Caki2 (cell line): ENCODE measurements around the gene RELN. TPM values are rescaled to one million over a fixed set of nuclear protein-coding genes. Genes with fewer than 3 reads are reported as not detected.
"Not testable (repeated sequence)": the region's sequence is repeated elsewhere in the genome, so short reads cannot be mapped to it uniquely, and the experiment has no call there.

Source experiments
- DNase-seq: peaks from one replicate; pipeline ENCODE4 v3.0.0-alpha.2; 2015; ENCODE audit warnings: low read depth
- in situ Hi-C: cut with HindIII; loops from 2 replicates; pipeline ENCODE4 v1.10.0; 2016; ENCODE audit warnings: low sequenced_read_pairs, low pct_unique_long_range_greater_than_20kb, mixed read lengths
- total RNA-seq: library from RNA; depleted of rRNA; stranded (reverse); fragments of >200 nt; shearing (Covaris generic); gene quantifications from 2 replicates; pipeline ENCODE4 v1.2.3, GENCODE V29; 2014; ENCODE audit warnings: low replicate concordance

RELN gene
- total RNA-seq, 1 experiment from 2014 or later = 17.8 TPM

DNA sequence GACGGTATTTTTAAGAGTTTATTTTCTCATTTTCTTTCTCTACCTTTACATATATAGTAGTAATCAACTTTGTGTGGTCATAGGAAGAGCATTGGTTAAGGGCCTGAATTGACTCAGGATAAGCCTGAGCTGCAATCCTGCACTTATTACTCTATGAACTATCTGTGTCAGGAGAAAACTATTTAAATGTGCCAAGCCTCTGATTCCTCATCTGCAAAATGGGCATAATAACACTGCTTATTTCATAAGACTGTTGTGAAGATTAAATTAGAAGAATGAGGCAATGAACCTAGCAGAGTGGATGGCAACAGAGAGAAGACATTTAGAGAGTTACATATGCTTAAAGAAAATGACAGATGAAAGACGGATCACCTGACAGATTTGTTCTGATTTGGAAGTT, 175.5 kb downstream of the RELN start:
- DNase-seq = no peak
- in situ Hi-C loops = no loop called here

DNA sequence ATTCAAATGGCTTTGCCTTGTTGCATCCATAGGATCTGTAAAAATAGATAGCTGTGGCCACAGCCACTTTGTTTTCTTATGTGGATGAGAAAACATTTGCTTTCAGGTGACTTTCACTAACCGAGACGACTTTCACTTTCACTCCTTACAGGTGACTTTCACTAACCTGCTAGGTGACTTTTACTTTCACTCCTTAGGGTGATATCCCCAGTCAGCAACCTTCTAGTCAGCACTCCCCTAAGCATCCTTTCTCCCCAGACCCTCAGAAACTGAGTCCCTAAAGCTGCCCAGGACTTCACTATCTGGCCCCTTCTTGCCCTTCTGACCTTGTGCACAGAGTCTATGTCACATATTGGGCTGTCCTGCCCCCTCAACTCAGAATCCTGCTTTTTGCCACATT, 177.5 kb downstream of the RELN start:
- in situ Hi-C loops = no loop called here
- peak; percentile 27 for DNase-seq

DNA sequence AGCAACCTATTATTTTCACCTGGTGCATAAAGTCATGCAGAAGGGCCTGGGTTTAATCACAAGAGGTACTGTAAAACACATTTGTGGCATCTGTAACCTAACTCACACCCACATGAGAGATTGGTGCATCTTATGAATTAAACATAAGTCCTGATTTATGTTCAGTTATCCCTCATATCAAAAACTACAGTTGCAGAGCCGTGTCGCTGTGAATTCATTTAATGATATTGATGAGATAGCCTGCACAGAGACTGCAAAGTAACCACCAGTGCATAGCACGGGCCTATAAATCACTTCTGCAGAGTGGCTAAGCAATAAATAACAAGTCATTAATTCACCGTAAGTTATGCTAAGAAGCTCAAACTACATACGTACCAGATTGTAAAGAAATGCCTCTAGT, 178.2 kb downstream of the RELN start:
- peak; percentile 64 for DNase-seq
- in situ Hi-C loops = no loop called here

DNA sequence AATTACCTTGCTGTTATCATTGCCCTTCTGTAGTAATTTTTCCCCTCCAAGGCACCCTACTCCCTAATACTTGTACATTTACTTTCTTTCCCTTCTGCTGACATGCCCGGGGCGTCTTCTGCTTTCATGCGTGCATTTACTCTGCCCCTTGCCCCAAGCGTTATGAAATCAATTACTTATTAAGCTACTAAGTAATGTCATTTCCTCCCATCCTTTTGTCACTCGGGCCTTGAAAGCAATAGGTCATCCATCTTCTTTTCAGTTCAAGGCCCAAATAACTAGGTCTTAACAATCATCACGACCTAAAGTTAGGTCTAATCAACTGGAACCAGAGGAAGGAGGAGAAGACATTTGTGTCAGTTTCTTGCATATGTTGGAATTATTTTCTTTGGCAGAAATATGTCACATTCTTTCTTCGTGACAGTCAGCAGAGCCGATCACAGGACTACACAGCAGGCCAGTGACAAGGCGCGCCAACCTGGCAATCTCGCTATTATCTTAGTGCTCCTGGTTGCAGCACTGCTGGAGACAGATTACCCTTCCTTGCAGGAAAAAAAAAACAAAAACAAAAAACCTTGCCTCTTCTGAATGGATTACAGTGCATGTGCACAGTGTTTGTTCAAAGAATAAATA, 179.2 kb downstream of the RELN start:
- in situ Hi-C loops = no loop called here
- DNase-seq = peak; percentile 99

DNA sequence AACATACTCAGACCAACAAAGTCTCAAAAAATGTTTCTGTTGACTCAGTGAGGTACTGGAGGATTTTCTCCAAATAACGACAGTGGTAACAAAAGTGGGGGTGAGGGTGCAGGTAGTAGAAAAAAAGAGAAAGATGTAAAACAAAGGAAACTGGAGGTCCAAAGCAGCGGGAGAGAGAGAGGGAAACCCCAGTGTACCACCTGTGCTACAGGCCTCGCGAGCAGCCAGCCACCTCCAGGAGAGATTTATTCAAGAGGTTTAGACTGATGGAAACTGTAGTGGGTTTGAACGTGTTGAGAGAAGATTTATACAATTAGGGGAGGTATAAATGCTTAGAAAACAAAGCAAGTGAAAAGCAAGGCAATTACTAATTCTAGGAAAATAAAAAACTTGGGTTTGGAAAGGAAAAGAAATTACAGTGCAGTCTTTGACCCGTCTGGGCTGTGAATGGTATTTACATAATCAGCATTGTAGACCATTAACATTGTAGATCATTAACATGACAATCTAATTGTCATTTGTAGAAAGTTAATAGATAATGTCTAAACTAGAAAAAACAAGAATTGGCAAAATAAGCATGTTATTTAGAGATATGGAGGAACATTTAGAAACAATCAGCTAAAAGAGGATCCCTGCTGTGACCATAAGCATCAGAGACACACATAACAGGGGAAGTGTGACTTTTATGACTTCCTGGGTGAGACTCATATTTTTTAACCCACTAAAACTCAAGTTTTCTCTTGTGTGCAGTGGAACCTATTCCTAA, 180.0 kb downstream of the RELN start:
- in situ Hi-C loops = no loop called here
- peak; percentile 83 for DNase-seq

DNA sequence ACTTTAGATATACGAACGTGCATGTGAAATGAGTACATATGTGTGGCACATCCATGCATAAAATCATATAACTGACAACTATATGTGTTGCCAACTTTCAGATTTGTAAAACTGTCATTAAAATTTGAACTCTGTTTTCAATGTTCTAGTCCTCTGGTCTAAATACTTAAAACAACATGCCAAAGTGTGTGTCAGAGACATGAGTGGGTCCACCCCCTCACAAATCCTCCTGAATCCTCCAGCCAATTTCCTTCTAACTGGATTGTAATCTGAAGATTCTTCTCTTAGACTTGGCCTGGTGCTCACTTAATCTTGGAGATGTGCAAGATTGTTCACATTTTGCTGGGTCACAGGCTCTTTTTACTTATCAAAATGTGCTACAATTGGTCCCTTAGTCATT, 184.1 kb downstream of the RELN start:
- in situ Hi-C loops = no loop called here

DNA sequence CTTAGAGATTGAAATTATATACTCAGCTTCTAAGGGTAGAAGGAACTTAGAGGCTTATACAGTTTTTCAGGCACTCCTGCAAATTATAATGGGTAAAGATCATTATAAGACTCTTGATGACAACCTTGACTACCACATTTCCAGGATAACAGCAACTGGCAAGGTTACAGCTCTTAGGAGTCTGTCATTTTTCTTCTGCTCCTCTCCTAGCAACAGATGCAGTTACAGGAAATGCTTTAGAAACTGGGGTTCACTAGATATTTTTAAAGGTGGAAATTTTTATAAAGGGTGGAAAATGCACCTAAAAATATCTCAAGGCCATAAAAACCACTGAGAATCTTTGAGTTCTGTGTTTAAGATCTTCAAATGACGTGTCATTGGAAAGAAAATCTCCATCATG, 185.8 kb downstream of the RELN start:
- DNase-seq = no peak
- in situ Hi-C loops = no loop called here

More for the DNA sequence above, 184.1 kb downstream of the RELN start:
- DNase-seq = no peak

DNA sequence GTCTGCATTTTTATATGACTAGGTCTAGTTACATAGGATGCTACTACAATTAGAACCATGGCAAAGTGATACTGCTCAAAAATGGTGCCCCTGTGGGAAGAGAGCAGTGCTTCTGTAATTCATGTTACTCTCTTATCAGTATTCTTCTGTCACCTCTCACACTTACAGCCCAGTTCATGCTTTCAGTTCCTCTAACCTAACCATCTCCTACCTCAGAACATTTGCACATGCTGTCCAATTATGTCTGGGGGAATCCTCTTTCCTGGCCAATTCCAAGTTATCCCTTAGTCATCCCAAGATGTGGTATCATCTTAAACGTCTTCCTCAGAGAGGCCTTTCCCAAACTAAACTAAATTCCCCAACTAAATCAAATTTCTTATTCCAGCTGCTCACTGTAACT, 190.2 kb downstream of the RELN start:
- no peak for DNase-seq
- in situ Hi-C loops = no loop called here

DNA sequence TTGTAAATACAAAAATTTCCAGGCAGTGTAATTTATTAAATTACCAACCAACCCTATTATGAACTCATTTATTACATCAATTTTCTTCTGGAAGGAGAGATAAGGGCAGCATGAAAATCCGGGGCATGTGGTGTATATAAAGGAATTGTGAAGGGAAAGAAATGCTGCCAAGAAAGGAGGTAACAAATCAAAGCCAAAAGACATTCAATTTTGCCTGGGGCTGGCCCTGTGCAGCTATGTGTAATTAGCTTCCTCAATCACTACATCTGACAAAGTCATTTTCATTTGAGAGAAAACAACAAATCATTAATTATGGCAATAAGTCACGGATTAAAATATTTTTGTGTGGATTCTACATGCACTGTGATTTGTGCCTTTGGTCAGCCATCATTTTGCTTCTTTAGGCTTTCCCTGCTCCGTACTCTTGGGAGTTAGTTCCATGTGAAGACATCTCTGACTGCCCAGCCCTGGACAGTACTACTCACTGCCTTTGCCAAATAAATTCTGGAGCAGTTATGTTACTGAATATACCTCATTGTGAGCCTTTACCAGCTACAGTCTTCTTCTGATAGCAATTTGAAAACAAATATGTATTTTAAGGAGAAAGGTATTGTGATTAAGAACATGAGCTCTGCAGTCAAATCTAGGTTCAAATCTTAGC, 191.7 kb downstream of the RELN start:
- in situ Hi-C loops = no loop called here
- no peak for DNase-seq

DNA sequence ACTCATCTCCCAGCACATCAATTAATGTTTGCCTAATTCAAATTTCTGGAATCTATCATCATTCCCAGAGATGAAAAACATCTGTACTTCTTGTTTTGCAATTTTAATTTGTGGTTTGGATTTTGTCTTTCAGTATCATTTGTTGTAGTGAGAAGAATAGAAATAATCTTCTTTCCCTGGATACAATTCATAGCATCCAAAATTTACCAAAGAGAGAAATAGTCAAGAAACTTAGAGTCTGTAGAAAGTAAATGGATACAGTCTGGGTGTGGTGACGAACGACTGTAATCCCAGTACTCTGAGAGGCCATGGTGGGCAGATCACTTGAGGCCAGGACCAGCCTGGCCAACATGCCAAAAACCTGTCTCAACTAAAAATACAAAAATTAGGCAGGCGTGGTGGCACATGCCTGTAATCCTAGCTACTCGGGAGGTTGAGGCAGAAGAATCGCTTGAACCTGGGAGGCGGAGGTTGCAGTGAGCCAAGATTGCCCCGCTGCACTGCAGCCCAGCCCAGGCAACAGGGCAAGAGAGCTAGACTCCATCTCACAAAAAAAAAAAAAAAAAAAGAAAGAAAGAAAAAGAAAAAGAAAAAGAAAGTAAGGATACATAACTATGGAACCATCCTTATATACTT, 193.0 kb downstream of the RELN start:
- DNase-seq = no peak
- in situ Hi-C loops = no loop called here

DNA sequence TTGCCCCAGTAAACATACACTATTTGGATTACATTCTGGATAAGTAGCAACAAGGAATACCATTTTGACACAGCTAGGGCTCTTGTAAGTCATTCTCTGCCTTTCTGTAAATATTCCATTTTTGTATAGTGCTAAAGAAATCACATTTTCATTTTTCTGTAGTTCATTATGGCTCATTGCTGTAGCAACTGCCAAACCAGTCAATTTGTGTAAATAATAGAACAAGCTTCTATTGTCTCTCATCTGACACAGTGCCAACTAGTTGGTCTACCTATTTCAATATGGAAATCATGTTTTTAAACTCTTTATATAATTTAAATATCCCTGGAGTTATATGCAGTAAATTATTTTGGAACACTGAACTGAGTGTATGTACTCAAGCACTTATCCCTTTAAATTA, 193.7 kb downstream of the RELN start:
- in situ Hi-C loops = no loop called here
- DNase-seq = no peak

DNA sequence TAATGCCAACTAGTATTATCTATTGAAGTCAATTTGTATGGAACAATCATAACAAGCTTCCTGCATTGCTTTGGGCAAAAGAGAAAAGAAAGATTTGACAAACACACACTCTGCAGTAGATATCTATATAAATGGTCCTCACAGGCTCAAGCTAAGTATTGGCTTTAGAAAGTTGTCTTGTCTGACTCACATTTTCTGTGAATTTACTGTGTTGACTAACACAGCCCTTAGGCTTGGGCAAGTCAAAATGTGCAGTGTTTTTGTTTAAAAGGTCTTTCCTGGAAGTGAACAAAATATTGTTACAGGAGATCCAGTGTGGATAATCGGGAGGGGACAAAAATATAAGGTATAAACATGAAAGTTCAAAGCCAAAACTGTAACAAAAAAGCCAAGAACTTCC, 194.4 kb downstream of the RELN start:
- in situ Hi-C loops = no loop called here
- no peak for DNase-seq

DNA sequence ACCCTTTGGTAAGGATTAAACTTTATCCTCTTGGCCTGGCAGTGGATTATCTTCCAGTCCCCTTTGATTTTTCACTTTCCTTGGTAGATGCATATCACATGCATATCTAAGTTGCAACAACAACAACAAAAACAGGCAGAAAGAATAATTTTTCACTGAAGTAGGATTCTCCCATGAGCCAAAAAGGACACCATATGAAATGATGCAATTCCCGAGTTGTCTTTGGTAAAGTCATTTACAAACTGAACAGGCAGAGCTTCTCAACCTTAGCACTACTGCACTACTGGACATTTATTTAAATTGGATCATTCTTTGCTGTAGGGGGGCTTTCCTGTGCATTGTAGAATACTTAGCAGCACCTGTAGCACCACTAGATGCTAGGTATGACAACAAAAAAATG, 195.0 kb downstream of the RELN start:
- in situ Hi-C loops = no loop called here

DNA sequence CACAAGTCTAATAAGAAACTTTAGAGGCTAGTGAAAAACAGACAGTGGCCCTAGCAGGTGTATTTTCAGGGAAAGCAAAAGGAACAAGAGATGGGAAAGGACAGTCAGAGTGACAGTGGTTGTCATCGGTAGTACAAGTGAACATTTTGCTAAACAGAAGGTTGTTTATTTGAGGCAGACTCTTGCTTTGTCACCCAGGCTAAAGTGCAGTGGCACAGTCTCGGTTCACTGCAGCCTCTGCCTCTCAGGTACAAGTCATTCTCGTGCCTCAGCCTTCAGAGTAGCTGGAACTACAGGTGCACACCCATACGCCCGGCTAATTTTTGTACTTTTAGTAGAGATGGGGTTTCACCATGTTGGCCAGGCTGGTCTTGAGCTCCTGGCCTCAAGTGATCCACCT, 195.8 kb downstream of the RELN start:
- DNase-seq = peak; percentile 36
- in situ Hi-C loops = no loop called here

More for the DNA sequence above, 195.0 kb downstream of the RELN start:
- DNase-seq = no peak

DNA sequence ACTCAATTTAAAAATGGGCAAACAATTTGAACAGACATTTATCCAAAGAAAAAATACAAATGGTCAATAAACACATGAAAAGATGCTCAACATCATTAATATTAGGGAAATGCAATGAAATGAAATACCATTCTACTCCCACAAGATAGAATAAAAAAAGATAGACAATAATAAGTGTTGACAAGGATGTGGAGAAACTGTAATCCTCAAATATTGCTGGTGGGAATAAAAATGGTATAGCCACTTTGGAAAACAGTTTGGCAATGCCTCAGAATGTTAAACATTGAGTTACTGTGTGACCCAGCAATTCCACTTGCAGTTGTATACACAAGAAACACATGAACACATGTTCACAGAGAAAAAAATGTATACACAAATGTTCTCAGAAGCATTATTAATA, 197.6 kb downstream of the RELN start:
- in situ Hi-C loops = no loop called here
- no peak for DNase-seq

DNA sequence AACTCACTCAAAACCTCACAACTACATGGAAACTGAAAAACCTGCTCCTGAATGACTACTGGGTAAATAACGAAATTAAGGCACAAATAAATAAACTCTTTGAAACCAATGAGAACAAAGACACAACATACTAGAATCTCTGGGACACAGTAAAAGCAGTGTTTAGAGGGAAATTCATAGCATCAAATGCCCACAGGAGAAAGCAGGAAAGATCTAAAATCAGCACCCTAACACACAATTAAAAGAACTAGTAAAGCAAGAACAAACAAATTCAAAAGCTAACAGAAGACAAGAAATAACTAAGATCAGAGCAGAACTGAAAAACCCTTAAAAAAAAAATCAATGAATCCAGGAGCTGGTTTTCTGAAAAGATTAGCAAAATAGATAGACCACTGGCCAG, 202.4 kb downstream of the RELN start:
- DNase-seq, in situ Hi-C loops: not testable (repeated sequence)

DNA sequence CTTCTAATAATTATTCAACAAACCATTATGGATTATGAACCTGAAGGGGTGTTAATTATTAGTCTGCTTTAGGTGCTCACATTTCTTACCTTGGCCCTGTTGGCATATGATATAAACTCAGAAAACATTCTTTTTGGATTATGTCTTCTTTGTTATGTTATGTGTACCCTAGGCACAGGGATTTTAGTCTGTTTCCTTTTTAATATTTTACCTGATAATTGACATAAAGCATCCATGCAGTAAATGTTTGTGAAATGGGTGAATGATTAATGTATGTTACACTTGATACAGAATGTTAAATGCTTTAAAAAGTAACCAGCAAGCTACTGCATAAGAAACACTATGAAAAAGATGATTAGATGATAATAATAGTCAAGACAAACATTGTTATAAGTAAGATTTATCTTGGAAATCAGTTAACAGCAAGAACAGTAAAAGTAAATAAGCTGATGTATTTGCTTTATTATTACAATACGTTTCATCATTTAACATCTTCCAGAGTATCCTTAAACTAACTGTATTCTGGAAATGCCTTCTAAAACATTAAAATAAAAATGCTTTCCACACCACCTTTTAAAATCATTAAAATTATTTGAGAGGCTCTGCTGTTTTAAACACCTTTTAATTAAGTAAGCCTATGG, 204.7 kb downstream of the RELN start:
- DNase-seq = peak; percentile 59
- in situ Hi-C loops = no loop called here

DNA sequence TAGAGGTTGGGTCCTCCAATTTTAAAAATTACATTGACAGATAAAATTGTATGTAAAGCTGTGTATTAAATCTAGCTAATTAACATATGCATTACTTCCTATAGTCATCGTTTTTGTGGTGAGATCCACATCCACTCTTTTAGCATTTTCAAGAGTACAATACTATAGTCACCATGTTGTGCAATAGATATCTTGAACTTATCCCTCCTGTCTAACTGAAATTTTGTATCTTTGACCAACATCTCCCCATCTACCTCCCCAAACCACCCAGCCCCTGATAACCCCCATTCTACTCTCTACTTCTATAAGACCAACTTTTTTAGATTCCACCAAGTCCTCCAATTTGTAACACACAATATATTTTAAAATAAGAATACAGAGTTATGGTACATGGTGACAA, 208.0 kb downstream of the RELN start:
- no peak for DNase-seq
- in situ Hi-C loops = no loop called here

DNA sequence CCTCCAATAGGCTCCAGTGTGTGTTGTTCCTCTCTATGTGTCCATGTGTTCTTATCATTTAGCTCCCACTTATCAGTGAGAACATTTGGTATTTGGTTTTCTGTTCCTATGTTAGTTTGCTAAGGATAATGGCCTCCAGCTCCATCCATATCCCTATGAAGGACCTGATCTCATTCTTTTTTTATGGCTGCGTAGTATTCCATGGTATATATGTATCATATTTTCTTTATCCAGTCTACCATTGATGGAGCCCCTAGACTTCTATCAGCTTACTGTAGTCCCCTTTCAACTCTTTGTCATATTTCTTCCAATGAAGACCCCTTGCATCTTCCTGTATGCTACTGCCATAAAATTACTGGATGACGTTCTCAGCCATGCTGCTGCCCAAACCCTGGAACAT, 208.9 kb downstream of the RELN start:
- in situ Hi-C loops, DNase-seq: not testable (repeated sequence)
